GM23338 (cell line): ENCODE data around the gene TYMP. TPM values are rescaled to one million over a fixed set of nuclear protein-coding genes. Genes with fewer than 3 reads are reported as not detected.

ENCODE experiments used
- ATAC-seq: fragments of 200-7000 bp; cut with Tn5 transposase; 3 replicates; pipeline ENCODE4 v1.9.1; 2020
- DNase-seq: peaks from one replicate; pipeline ENCODE4 v3.0.0-alpha.2; 2015; ENCODE audit warnings: low spot score
- H2AFZ ChIP-seq: fragments of 200-600 bp; sonication (generic); 2 replicates; pipeline ENCODE4 v1.8.0; 2016; ENCODE audit warnings: antibody characterized with exemption, mild to moderate bottlenecking, moderate library complexity
- H3F3A ChIP-seq: fragments of 200-600 bp; sonication (generic); replicated peaks from 2 replicates; pipeline ENCODE4 v1.8.0; 2017; ENCODE audit warnings: antibody characterized with exemption, mixed run types, low read depth
- H3K27ac ChIP-seq: fragments of 200-600 bp; sonication (generic); 2 replicates; pipeline ENCODE4 v1.6.1; 2016; ENCODE audit warnings: low read depth
- H3K27me3 ChIP-seq: fragments of 200-600 bp; sonication (generic); 2 replicates; pipeline ENCODE4 v1.8.0; 2016; ENCODE audit warnings: mild to moderate bottlenecking, mixed run types, moderate library complexity; ENCODE audit not compliant: insufficient read depth
- H3K36me3 ChIP-seq: fragments of 200-600 bp; sonication (generic); 2 replicates; pipeline ENCODE4 v1.8.0; 2016; ENCODE audit warnings: mild to moderate bottlenecking; ENCODE audit not compliant: insufficient read depth
- H3K4me1 ChIP-seq: fragments of 200-600 bp; sonication (generic); 2 replicates; pipeline ENCODE4 v1.8.0; 2016; ENCODE audit warnings: mild to moderate bottlenecking, moderate library complexity; ENCODE audit not compliant: insufficient read depth
- H3K4me2 ChIP-seq: fragments of 200-600 bp; sonication (generic); 2 replicates; pipeline ENCODE4 v1.7.1; 2017; ENCODE audit warnings: mixed run types
- H3K4me3 ChIP-seq: fragments of 200-600 bp; sonication (generic); 2 replicates; pipeline ENCODE4 v1.6.1; 2016; ENCODE audit warnings: mixed run types
- H3K79me2 ChIP-seq: fragments of 200-600 bp; sonication (generic); replicated peaks from 2 replicates; pipeline ENCODE4 v1.8.0; 2017; ENCODE audit warnings: mild to moderate bottlenecking; ENCODE audit not compliant: insufficient read depth
- H3K9me2 ChIP-seq: fragments of 200-600 bp; sonication (generic); 2 replicates; pipeline ENCODE4 v1.8.0; 2017; ENCODE audit not compliant: insufficient read depth
- H4K20me1 ChIP-seq: fragments of 200-600 bp; sonication (generic); replicated peaks from 2 replicates; pipeline ENCODE4 v1.8.0; 2017; ENCODE audit warnings: mild to moderate bottlenecking; ENCODE audit not compliant: insufficient read depth
- H3K27ac Mint-ChIP-seq: 2 replicates; pipeline ENCODE4 v1.8.0; 2020; ENCODE audit warnings: inconsistent platforms, mild to moderate bottlenecking, moderate library complexity, mixed read lengths
- H3K27me3 Mint-ChIP-seq: 3 replicates; pipeline ENCODE4 v1.8.0; 2022; ENCODE audit warnings: low read depth, mild to moderate bottlenecking, moderate library complexity, mixed read lengths, inconsistent platforms; ENCODE audit not compliant: insufficient read depth, poor library complexity
- H3K36me3 Mint-ChIP-seq: 3 replicates; pipeline ENCODE4 v1.8.0; 2021; ENCODE audit warnings: low read depth, mild to moderate bottlenecking, inconsistent platforms, moderate library complexity, mixed read lengths
- H3K4me1 Mint-ChIP-seq: 3 replicates; pipeline ENCODE4 v1.8.0; 2020; ENCODE audit warnings: mild to moderate bottlenecking, inconsistent platforms, mixed read lengths
- H3K4me3 Mint-ChIP-seq: 3 replicates; pipeline ENCODE4 v1.8.0; 2021; ENCODE audit warnings: moderate library complexity, mild to moderate bottlenecking, inconsistent platforms, mixed read lengths
- H3K9me3 Mint-ChIP-seq: 3 replicates; pipeline ENCODE4 v1.8.0; 2020; ENCODE audit warnings: moderate library complexity, mild to moderate bottlenecking, inconsistent platforms, mixed read lengths
- CTCF ChIP-seq, 2 experiments: fragments of 200-600 bp in 1 of 2; sonication (generic) in 1 of 2; conservative IDR thresholded peaks; 2 replicates each; pipeline versions ENCODE4 v1.5.1 to v1.6.1; 2016 to 2017; ENCODE audit warnings: antibody characterized with exemption in 2 of 2, low read depth in 2 of 2, mild to moderate bottlenecking in 2 of 2, moderate library complexity in 1 of 2
- ETS1 ChIP-seq: IDR thresholded peaks from 2 replicates; pipeline ENCODE4 v1.6.1; 2016; ENCODE audit warnings: antibody characterized with exemption
- EZH2phosphoT487 ChIP-seq: fragments of 200-600 bp; sonication (generic); IDR thresholded peaks from one replicate; pipeline ENCODE4 v1.8.1; 2018; ENCODE audit warnings: antibody characterized with exemption; ENCODE audit not compliant: unreplicated experiment
- JUNB ChIP-seq: IDR thresholded peaks from one replicate; pipeline ENCODE4 v1.6.1; 2016; ENCODE audit warnings: antibody characterized with exemption; ENCODE audit not compliant: unreplicated experiment
- POLR2AphosphoS5 ChIP-seq: IDR thresholded peaks from 2 replicates; pipeline ENCODE4 v1.6.1; 2016; ENCODE audit warnings: antibody characterized with exemption, low read depth
- REST ChIP-seq: IDR thresholded peaks from one replicate; pipeline ENCODE4 v1.6.1; 2018; ENCODE audit warnings: antibody characterized with exemption; ENCODE audit not compliant: unreplicated experiment
- ZNF114 ChIP-seq: fragments of 250-450 bp; sonication (Bioruptor Pico); IDR thresholded peaks from 2 replicates; pipeline ENCODE4 v1.5.0; 2020; ENCODE audit warnings: mild to moderate bottlenecking, moderate library complexity
- ZNF331 ChIP-seq: fragments of 250-450 bp; sonication (Bioruptor Pico); IDR thresholded peaks from 2 replicates; pipeline ENCODE4 v1.5.0; 2020; ENCODE audit warnings: low read depth, mild to moderate bottlenecking, moderate library complexity
- polyA plus RNA-seq: library from polyadenylated mRNA; unstranded; fragments of >200 nt; fragmentation: Nextera tagmentation; extraction: Ambion mirVana; gene quantifications from 2 replicates; pipeline ENCODE4 v1.2.1, GENCODE V29; 2016
- total RNA-seq: library from RNA; depleted of rRNA; stranded (reverse); fragments of >200 nt; shearing (Covaris generic); gene quantifications from 2 replicates; pipeline ENCODE4 v1.2.3, GENCODE V29; 2014

The TYMP gene
- total and polyA plus RNA-seq, 2 experiments from 2014 or later: 0.28 to 1.8 TPM

GRCh38 chr22:50574383-50574755 is 44.6 kb upstream of the TYMP start:
- Histone ChIP-seq H3K4me3 (no peak overlapping the region), H3K27me3 (no peaks in the 10 kb centered on the region), H3K36me3 (no peaks in the 10 kb centered on the region), H3F3A (no peaks in the 10 kb centered on the region; the same call in 1 of the 2 replicates), H2AFZ (no peak overlapping the region), H3K79me2 (no peaks in the 10 kb centered on the region), H3K4me1 (no peaks in the 10 kb centered on the region), H4K20me1 (no peaks in the 10 kb centered on the region; the same call in 1 of the 2 replicates), H3K4me2 (no peak overlapping the region), H3K9me2 (no peaks in the 10 kb centered on the region), H3K27ac (no peak overlapping the region)
- H3K4me3 Mint-ChIP-seq: no peak overlapping the region
- DNase-seq (no peak), ATAC-seq (no peak)
- no peak overlapping the region for H3K27ac Mint-ChIP-seq
- TF ChIP-seq EZH2phosphoT487: no peak
- TF ChIP-seq REST: no peak
- TF ChIP-seq CTCF (conservative IDR thresholded peaks at IDR 0.05; ENCODE audit: low read depth in 2 of 2): no peak
- TF ChIP-seq ETS1: no peak
- no peak for TF ChIP-seq ZNF114 (CRISPR knock-in tag)
- no peak for TF ChIP-seq ZNF331
- H3K27me3 Mint-ChIP-seq: peaks cover 7% of the 10 kb centered on the region
- no peaks in the 10 kb centered on the region for H3K9me3 Mint-ChIP-seq
- peaks cover 36% of the 10 kb centered on the region for H3K36me3 Mint-ChIP-seq
- no peaks in the 10 kb centered on the region for H3K4me1 Mint-ChIP-seq

- Histone ChIP-seq H3F3A (no peaks in the 10 kb centered on the region; the same call in 1 of the 2 replicates), H4K20me1 (no peaks in the 10 kb centered on the region), H3K4me2 (no peak overlapping the region), H3K4me1 (no peaks in the 10 kb centered on the region), H3K4me3 (no peak overlapping the region), H3K27ac (no peak overlapping the region), H3K9me2 (no peaks in the 10 kb centered on the region), H3K27me3 (no peaks in the 10 kb centered on the region), H3K79me2 (no peaks in the 10 kb centered on the region), H3K36me3 (no peaks in the 10 kb centered on the region), H2AFZ (no peak overlapping the region)
- Mint-ChIP-seq H3K4me1 (no peaks in the 10 kb centered on the region), H3K9me3 (no peaks in the 10 kb centered on the region), H3K4me3 (no peak overlapping the region), H3K36me3 (peaks cover 41% of the 10 kb centered on the region), H3K27me3 (peaks cover 7% of the 10 kb centered on the region), H3K27ac (no peak overlapping the region)
- ATAC-seq: no peak
- DNase-seq: no peak
- TF ChIP-seq JUNB: no peak
- TF ChIP-seq POLR2AphosphoS5: no peak
Observed at GRCh38 chr22:50573491-50574382, 43.9 kb upstream of the TYMP start.
